IMR-90 (cell line): ENCODE measurements around the gene ADGRB3. TPM values are rescaled to one million over a fixed set of nuclear protein-coding genes. Genes with fewer than 3 reads are reported as not detected.

Experiments used
- ATAC-seq: fragments of 200-7000 bp; cut with Tn5 transposase; 2 replicates; pipeline ENCODE4 v1.9.1; 2020; ENCODE audit warnings: low read depth, mild to moderate bottlenecking, moderate library complexity
- BruUV-seq: library from RNA; stranded (reverse); fragments of 400-500 nt; replicated peaks from 2 replicates; lab custom pipeline; 2021; lab: Mats Ljungman, UMichigan
- CTCF ChIA-PET: fragments of 300-600 bp; formaldehyde crosslinking; extraction: SDS; loops from one replicate; lab custom pipeline; 2021; ENCODE audit warnings: antibody characterized with exemption; lab: Yijun Ruan, JAX
- POLR2A ChIA-PET: fragments of 300-600 bp; sonication (Branson Sonifier 250); formaldehyde crosslinking; loops from one replicate; lab custom pipeline; 2022; ENCODE audit warnings: antibody characterized with exemption; ENCODE audit not compliant: unreplicated experiment; lab: Charles Lee
- DNase-seq: peaks from one replicate; pipeline ENCODE4 v3.0.0; 2013
- H2AFZ ChIP-seq: replicated peaks from 2 replicates; pipeline ENCODE3; 2013; ENCODE audit warnings: low read length, mild to moderate bottlenecking; ENCODE audit not compliant: poor library complexity
- H2AK5ac ChIP-seq: 2 replicates; pipeline ENCODE4 v1.6.1; 2013; ENCODE audit warnings: low read depth, low read length, inconsistent platforms
- H2AK9ac ChIP-seq: replicated peaks from 2 replicates; pipeline ENCODE3; 2013; ENCODE audit warnings: mild to moderate bottlenecking, low read depth, low read length, moderate library complexity; ENCODE audit not compliant: poor library complexity
- H2BK120ac ChIP-seq: 2 replicates; pipeline ENCODE4 v1.6.1; 2013; ENCODE audit warnings: low read depth, low read length, inconsistent platforms
- H2BK15ac ChIP-seq: 3 replicates; pipeline ENCODE4 v1.6.1; 2013; ENCODE audit warnings: low read depth, low read length, inconsistent platforms
- H2BK20ac ChIP-seq: 2 replicates; pipeline ENCODE4 v1.6.1; 2013; ENCODE audit warnings: low read depth, mild to moderate bottlenecking, inconsistent platforms, low read length, moderate library complexity
- H2BK5ac ChIP-seq: 2 replicates; pipeline ENCODE4 v1.6.1; 2013; ENCODE audit warnings: mild to moderate bottlenecking, low read depth, low read length, inconsistent platforms; ENCODE audit not compliant: poor library complexity, severe bottlenecking
- H3K14ac ChIP-seq: replicated peaks from 2 replicates; pipeline ENCODE4 v1.6.1; 2013; ENCODE audit warnings: low read depth, low read length, inconsistent platforms
- H3K18ac ChIP-seq: 2 replicates; pipeline ENCODE4 v1.6.1; 2013; ENCODE audit warnings: low read depth, low read length, control low read depth
- H3K23ac ChIP-seq: 2 replicates; pipeline ENCODE4 v1.6.1; 2013; ENCODE audit warnings: low read depth, low read length, inconsistent platforms
- H3K27ac ChIP-seq: 2 replicates; pipeline ENCODE4 v1.5.1; 2013; ENCODE audit warnings: mild to moderate bottlenecking, control low read depth, low read length; ENCODE audit not compliant: insufficient read depth
- H3K27me3 ChIP-seq: 2 replicates; pipeline ENCODE4 v1.6.1; 2013; ENCODE audit warnings: low read length; ENCODE audit not compliant: control insufficient read depth, insufficient read depth
- H3K36me3 ChIP-seq: 2 replicates; pipeline ENCODE4 v1.6.1; 2013; ENCODE audit warnings: low read length, mixed read lengths; ENCODE audit not compliant: control insufficient read depth, insufficient read depth
- H3K4ac ChIP-seq: 2 replicates; pipeline ENCODE4 v1.6.1; 2013; ENCODE audit warnings: low read depth, low read length, inconsistent platforms
- H3K4me1 ChIP-seq: 2 replicates; pipeline ENCODE4 v1.6.1; 2013; ENCODE audit warnings: low read length, mixed read lengths; ENCODE audit not compliant: control insufficient read depth, insufficient read depth
- H3K4me2 ChIP-seq: 2 replicates; pipeline ENCODE4 v1.6.1; 2013; ENCODE audit warnings: low read depth, mild to moderate bottlenecking, control low read depth, low read length, moderate library complexity
- H3K4me3 ChIP-seq: 2 replicates; pipeline ENCODE4 v1.5.1; 2013; ENCODE audit warnings: low read depth, mild to moderate bottlenecking, control low read depth, low read length, moderate library complexity; ENCODE audit not compliant: insufficient read depth
- H3K56ac ChIP-seq: 2 replicates; pipeline ENCODE4 v1.6.1; 2013; ENCODE audit warnings: low read length, inconsistent platforms; ENCODE audit not compliant: insufficient read depth; ENCODE audit errors: extremely low read depth
- H3K79me1 ChIP-seq, 2 experiments: 2 replicates each; pipeline ENCODE4 v1.6.1; 2013; ENCODE audit warnings: low read length in 2 of 2, inconsistent platforms in 1 of 2, low read depth in 1 of 2
- H3K9ac ChIP-seq: 2 replicates; pipeline ENCODE4 v1.6.1; 2013; ENCODE audit warnings: low read depth, low read length, control low read depth
- H3K9me1 ChIP-seq: 2 replicates; pipeline ENCODE4 v1.6.1; 2013; ENCODE audit warnings: low read length, inconsistent platforms; ENCODE audit not compliant: insufficient read depth
- H3K9me3 ChIP-seq: 2 replicates; pipeline ENCODE4 v1.6.1; 2013; ENCODE audit warnings: low read length; ENCODE audit not compliant: control insufficient read depth, insufficient read depth
- H4K20me1 ChIP-seq: 2 replicates; pipeline ENCODE4 v1.6.1; 2013; ENCODE audit warnings: low read length, inconsistent platforms; ENCODE audit not compliant: insufficient read depth
- H4K5ac ChIP-seq: 2 replicates; pipeline ENCODE4 v1.6.1; 2013; ENCODE audit warnings: mild to moderate bottlenecking, low read depth, low read length, control low read depth
- H4K8ac ChIP-seq, 2 experiments: 2 replicates each; pipeline ENCODE4 v1.6.1; 2013; ENCODE audit warnings: low read depth in 2 of 2, low read length in 2 of 2, control low read depth in 1 of 2, inconsistent platforms in 1 of 2
- H4K91ac ChIP-seq: 2 replicates; pipeline ENCODE4 v1.6.1; 2013; ENCODE audit warnings: low read depth, low read length, inconsistent platforms; ENCODE audit not compliant: insufficient read depth
- MAFK ChIP-seq: IDR thresholded peaks from 2 replicates; pipeline ENCODE4 v1.6.1; 2012; ENCODE audit warnings: low read depth, low read length, improper control_type of control experiment
- NFE2L2 ChIP-seq: fragments of 150-350 bp; IDR thresholded peaks from 2 replicates; pipeline ENCODE4 v1.6.1; 2016; ENCODE audit warnings: low read depth, mild to moderate bottlenecking, low read length
- POLR2A ChIP-seq: IDR thresholded peaks from 2 replicates; pipeline ENCODE4 v1.6.1; 2012; ENCODE audit warnings: mild to moderate bottlenecking, low read depth, low read length
- RAD21 ChIP-seq: IDR thresholded peaks from 2 replicates; pipeline ENCODE4 v1.6.1; 2012; ENCODE audit warnings: low read length, improper control_type of control experiment
- SMC3 ChIP-seq: fragments of 150-350 bp; IDR thresholded peaks from 2 replicates; pipeline ENCODE4 v1.6.1; 2016; ENCODE audit warnings: low read depth, mild to moderate bottlenecking, antibody characterized with exemption, low read length, moderate library complexity
- USF2 ChIP-seq: fragments of 150-350 bp; IDR thresholded peaks from 2 replicates; pipeline ENCODE4 v1.6.1; 2017; ENCODE audit warnings: mild to moderate bottlenecking, antibody characterized with exemption, low read length, low read depth
- WGBS, 2 experiments: methylation state at CpG; one replicate each; pipeline versions ENCODE4 v1.1.5 to v1.1.7; 2013; ENCODE audit warnings: missing lambda C conversion rate in 2 of 2; ENCODE audit not compliant: insufficient read length in 1 of 2; ENCODE audit errors: extremely low coverage in 2 of 2; 5-methylcytosine and 5-hydroxymethylcytosine counted together
- dilution Hi-C: fragments of 300-500 bp; cut with HindIII; formaldehyde crosslinking; loops from one replicate; pipeline ENCODE4 v1.14.3; 2018; ENCODE audit warnings: low sequenced_read_pairs; ENCODE audit not compliant: unreplicated experiment
- in situ Hi-C: fragments of 300-500 bp; cut with MboI; formaldehyde crosslinking; loops from 3 replicates; pipeline ENCODE4 v1.14.3; 2019; ENCODE audit warnings: low sequenced_read_pairs, inconsistent platforms, mixed read lengths
- intact Hi-C: fragments of 100-400 bp; cut with micrococcal nuclease; formaldehyde crosslinking; loops from 2 replicates; pipeline ENCODE4 v1.10.0; 2022
- polyA plus RNA-seq, 3 experiments: library from polyadenylated mRNA; depleted of rRNA; stranded (reverse); fragments of >200 nt; gene quantifications; 2 replicates each; pipeline ENCODE4 v1.2.3, GENCODE V29; 2012; ENCODE audit warnings: low replicate concordance in 1 of 3
- total RNA-seq: library from RNA; depleted of rRNA; stranded (reverse); fragments of >200 nt; gene quantifications from 2 replicates; pipeline ENCODE4 v1.2.3, GENCODE V29; 2012

Gene ADGRB3
- total and polyA plus RNA-seq, 2 of the 4 experiments (the other 2 are of a cell fraction): not detected

GRCh38 chr6:69146385-69146784 lies 511.3 kb downstream of the ADGRB3 start:
- Histone ChIP-seq H3K23ac (no peak overlapping the region), H3K9ac (no peak overlapping the region), H3K27ac (no peak overlapping the region), H3K4me1 (no peaks in the 10 kb centered on the region), H4K5ac (no peak overlapping the region), H4K8ac (no peak overlapping the region), H2AFZ (no peak overlapping the region), H2AK9ac (no peak overlapping the region), H2BK5ac (no peak overlapping the region), H3K18ac (no peak overlapping the region), H2BK120ac (no peak overlapping the region), H3K9me1 (no peaks in the 10 kb centered on the region), H3K9me3 (peaks cover 2% of the 10 kb centered on the region; the same call in 1 of the 2 replicates), H3K56ac (no peak overlapping the region), H3K36me3 (no peaks in the 10 kb centered on the region), H3K79me1 (no peaks in the 10 kb centered on the region), H3K27me3 (no peaks in the 10 kb centered on the region), H3K4me3 (no peak overlapping the region), H3K4me2 (no peak overlapping the region), H2AK5ac (no peak overlapping the region), H3K4ac (no peak overlapping the region), H2BK20ac (no peak overlapping the region), H3K14ac (no peak overlapping the region), H2BK15ac (no peak overlapping the region), H4K91ac (no peak overlapping the region), H4K20me1 (no peaks in the 10 kb centered on the region)
- ChIA-PET CTCF (no interaction called here), POLR2A (no interaction called here)
- WGBS, 2 experiments: no CpG with 5 or more reads among the region's 1 CpG
- no TSS peak for BruUV-seq
- no peak for DNase-seq
- dilution Hi-C loops: no loop called here
- no peak for ATAC-seq
- in situ Hi-C loops: no loop called here
- intact Hi-C loops: no loop called here
- TF ChIP-seq MAFK (no peak), NFE2L2 (no peak), POLR2A (no peak), SMC3 (no peak), RAD21 (no peak), USF2 (no peak)
